ENCODE results near the gene CCDC7.

DNA sequence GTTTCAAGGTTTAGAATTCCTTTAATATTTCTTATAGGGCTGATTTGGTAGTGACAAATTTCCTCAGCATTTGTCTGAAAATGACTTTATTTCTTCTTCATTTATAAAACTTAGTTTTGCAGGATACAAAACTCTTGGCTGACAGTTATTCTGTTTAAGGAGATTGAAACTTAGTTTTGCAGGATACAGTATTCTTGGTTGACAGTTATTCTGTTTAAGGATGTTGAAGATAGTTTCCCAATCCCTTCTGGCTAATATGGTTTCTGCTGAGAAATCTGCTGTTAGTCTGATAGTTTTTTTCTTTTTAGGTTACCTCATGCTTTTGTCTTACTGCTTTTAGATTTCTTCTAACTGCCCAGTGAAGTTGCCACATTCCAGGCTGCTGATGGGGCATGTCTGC is 325.3 kb downstream of the CCDC7 start:
- TF ChIP-seq GATA2 (IDR thresholded peaks at IDR 0.05; ENCODE audit: low read depth, low read length) (no peak), GATA3 (IDR thresholded peaks at IDR 0.05; ENCODE audit: low read depth, low read length) (no peak)

Measured in SH-SY5Y (cell line).